ENCODE data around the gene NUDT17.

GRCh38 chr1:145868232-145868631, 22.8 kb downstream of the NUDT17 start:
- no peak for TF ChIP-seq EZH2phosphoT487 (IDR thresholded peaks at IDR 0.05; ENCODE audit: borderline replicate concordance)
- no peak for TF ChIP-seq CTCF (conservative IDR thresholded peaks at IDR 0.05; ENCODE audit: low read length)
